Hepatocyte (in vitro differentiated cells): ENCODE results near the gene ARHGAP11A. TPM values are rescaled to one million over a fixed set of nuclear protein-coding genes. Genes with fewer than 3 reads are reported as not detected.

Source experiments
- DNase-seq: peaks from one replicate; pipeline ENCODE4 v3.0.0-alpha.2; 2016; ENCODE audit warnings: low spot score
- H2AFZ ChIP-seq: fragments of 200-600 bp; sonication (generic); 2 replicates; pipeline ENCODE4 v1.6.0; 2016; ENCODE audit warnings: antibody characterized with exemption, mild to moderate bottlenecking
- H3K27ac ChIP-seq: fragments of 200-600 bp; sonication (generic); 2 replicates; pipeline ENCODE4 v1.5.1; 2016; ENCODE audit warnings: mild to moderate bottlenecking
- H3K27me3 ChIP-seq: fragments of 200-600 bp; sonication (generic); 2 replicates; pipeline ENCODE4 v1.6.1; 2016
- H3K36me3 ChIP-seq: fragments of 200-600 bp; sonication (generic); replicated peaks from 2 replicates; pipeline ENCODE4 v1.5.1; 2016; ENCODE audit warnings: low read depth; ENCODE audit not compliant: insufficient read depth
- H3K4me1 ChIP-seq: fragments of 200-600 bp; sonication (generic); 2 replicates; pipeline ENCODE4 v1.5.1; 2016; ENCODE audit warnings: mild to moderate bottlenecking, moderate library complexity; ENCODE audit not compliant: insufficient read depth
- H3K4me2 ChIP-seq: fragments of 200-600 bp; sonication (generic); 2 replicates; pipeline ENCODE4 v1.6.0; 2016
- H3K4me3 ChIP-seq: fragments of 200-600 bp; sonication (generic); 2 replicates; pipeline ENCODE4 v1.5.1; 2016; ENCODE audit warnings: mild to moderate bottlenecking
- H3K79me2 ChIP-seq: fragments of 200-600 bp; sonication (generic); 2 replicates; pipeline ENCODE4 v1.6.0; 2017; ENCODE audit warnings: mild to moderate bottlenecking
- H3K9me2 ChIP-seq: fragments of 200-600 bp; sonication (generic); replicated peaks from 2 replicates; pipeline ENCODE4 v1.6.0; 2017; ENCODE audit warnings: mild to moderate bottlenecking; ENCODE audit not compliant: insufficient read depth
- H3K9me3 ChIP-seq: fragments of 200-600 bp; sonication (generic); 2 replicates; pipeline ENCODE4 v1.5.1; 2016; ENCODE audit warnings: low read depth, mild to moderate bottlenecking
- H4K20me1 ChIP-seq: fragments of 200-600 bp; sonication (generic); 2 replicates; pipeline ENCODE4 v1.6.0; 2016; ENCODE audit warnings: mild to moderate bottlenecking; ENCODE audit not compliant: insufficient read depth, poor library complexity, severe bottlenecking
- EZH2 ChIP-seq: fragments of 200-600 bp; sonication (generic); IDR thresholded peaks from 2 replicates; pipeline ENCODE4 v1.6.1; 2016; ENCODE audit warnings: antibody characterized with exemption, mild to moderate bottlenecking, borderline replicate concordance
- EZH2phosphoT487 ChIP-seq: fragments of 200-600 bp; sonication (generic); IDR thresholded peaks from one replicate; pipeline ENCODE4 v1.6.1; 2018; ENCODE audit warnings: antibody characterized with exemption, mild to moderate bottlenecking, low read depth, moderate library complexity; ENCODE audit not compliant: unreplicated experiment, severe bottlenecking
- WGBS: methylation state at CpG from one replicate; pipeline ENCODE4 v1.1.6; 2016; ENCODE audit warnings: low lambda C conversion rate; ENCODE audit errors: missing lambda C conversion rate; 5-methylcytosine and 5-hydroxymethylcytosine counted together
- polyA plus RNA-seq: library from polyadenylated mRNA; unstranded; fragments of >200 nt; fragmentation: Nextera tagmentation; extraction: Ambion mirVana; gene quantifications from 2 replicates; pipeline ENCODE4 v1.2.1, GENCODE V29; 2016
- total RNA-seq: library from RNA; depleted of rRNA; stranded (reverse); fragments of >200 nt; gene quantifications from 2 replicates; pipeline ENCODE4 v1.2.3, GENCODE V29; 2014
- TF ChIP-seq, protein P1 (sequence below): fragments of 200-600 bp; sonication (generic); IDR thresholded peaks from 2 replicates; pipeline ENCODE4 v1.5.1; 2016; ENCODE audit warnings: antibody characterized with exemption, mild to moderate bottlenecking; ENCODE audit not compliant: poor library complexity

ARHGAP11A gene
- total and polyA plus RNA-seq, 2 experiments from 2014 or later = 3.4 to 4.9 TPM

DNA sequence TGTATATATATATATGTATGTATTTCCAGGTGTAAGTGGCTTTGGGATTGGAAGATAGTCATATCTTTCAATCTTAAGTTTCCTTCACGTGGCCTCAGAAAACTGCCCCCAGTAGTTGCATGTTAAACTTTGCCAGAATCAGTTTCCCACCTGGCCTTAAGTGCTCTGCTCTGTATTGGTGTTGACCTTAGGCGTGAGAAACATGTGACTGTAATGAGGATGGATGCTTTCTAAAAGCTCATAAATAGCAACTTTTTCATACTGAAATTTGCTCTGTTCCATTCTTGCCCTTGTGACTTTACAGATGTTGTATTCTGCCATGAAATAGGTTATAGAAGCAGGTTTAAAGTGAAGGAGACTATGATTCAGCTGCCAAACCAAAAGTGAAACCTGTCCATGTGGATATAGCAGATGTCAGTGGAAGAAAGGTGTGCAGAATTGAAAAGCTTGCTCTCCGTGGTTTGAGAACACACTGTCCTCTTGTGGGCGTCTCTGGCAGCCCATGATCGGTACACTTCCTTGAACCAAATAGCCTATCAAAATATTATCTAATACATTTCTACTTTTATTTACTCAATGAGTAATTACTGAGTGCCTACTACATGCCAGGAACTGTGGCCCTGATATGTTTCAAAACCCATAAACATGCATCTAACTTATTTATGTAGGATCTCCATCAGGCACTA lies 42.0 kb downstream of the ARHGAP11A start:
- Histone ChIP-seq H3K4me1 (no peaks in the 10 kb centered on the region), H3K9me2 (no peaks in the 10 kb centered on the region), H2AFZ (no peak overlapping the region), H3K36me3 (no peaks in the 10 kb centered on the region), H4K20me1 (no peaks in the 10 kb centered on the region), H3K9me3 (no peaks in the 10 kb centered on the region), H3K27ac (no peak overlapping the region), H3K4me3 (no peak overlapping the region), H3K4me2 (no peak overlapping the region), H3K27me3 (no peaks in the 10 kb centered on the region), H3K79me2 (no peaks in the 10 kb centered on the region)
- DNase-seq = no peak
- TF ChIP-seq EZH2phosphoT487 = no peak
- no peak for TF ChIP-seq EZH2
- TF ChIP-seq, protein P1, sequence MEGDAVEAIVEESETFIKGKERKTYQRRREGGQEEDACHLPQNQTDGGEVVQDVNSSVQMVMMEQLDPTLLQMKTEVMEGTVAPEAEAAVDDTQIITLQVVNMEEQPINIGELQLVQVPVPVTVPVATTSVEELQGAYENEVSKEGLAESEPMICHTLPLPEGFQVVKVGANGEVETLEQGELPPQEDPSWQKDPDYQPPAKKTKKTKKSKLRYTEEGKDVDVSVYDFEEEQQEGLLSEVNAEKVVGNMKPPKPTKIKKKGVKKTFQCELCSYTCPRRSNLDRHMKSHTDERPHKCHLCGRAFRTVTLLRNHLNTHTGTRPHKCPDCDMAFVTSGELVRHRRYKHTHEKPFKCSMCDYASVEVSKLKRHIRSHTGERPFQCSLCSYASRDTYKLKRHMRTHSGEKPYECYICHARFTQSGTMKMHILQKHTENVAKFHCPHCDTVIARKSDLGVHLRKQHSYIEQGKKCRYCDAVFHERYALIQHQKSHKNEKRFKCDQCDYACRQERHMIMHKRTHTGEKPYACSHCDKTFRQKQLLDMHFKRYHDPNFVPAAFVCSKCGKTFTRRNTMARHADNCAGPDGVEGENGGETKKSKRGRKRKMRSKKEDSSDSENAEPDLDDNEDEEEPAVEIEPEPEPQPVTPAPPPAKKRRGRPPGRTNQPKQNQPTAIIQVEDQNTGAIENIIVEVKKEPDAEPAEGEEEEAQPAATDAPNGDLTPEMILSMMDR = peak; percentile 14
- 75% methylated on average over 5 of the region's 5 CpGs for WGBS

DNA sequence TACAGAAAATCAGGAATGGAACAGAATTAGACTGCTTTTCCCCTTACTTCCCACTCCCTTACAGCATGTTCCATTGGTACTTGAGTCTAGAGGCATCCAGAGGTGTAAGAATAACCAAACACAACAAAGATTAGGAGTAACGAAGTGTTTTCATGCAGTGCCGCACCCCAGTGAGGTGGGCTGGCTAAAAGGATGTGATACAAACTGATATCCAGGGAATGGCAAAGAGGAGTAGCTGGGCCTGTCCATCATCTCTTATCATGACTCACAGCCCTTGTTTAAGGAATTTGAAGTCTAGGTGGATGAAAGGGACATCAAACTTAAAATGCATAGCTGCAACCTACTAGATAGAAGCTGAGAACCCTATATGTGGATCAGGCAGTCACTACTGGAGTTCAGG lies 42.6 kb downstream of the ARHGAP11A start:
- H3K9me2 ChIP-seq = no peaks in the 10 kb centered on the region
- no peaks in the 10 kb centered on the region for H3K9me3 ChIP-seq
- DNase-seq = no peak
- 88% methylated on average over 2 of the region's 2 CpGs for WGBS
- H3K27ac ChIP-seq = no peak overlapping the region
- no peaks in the 10 kb centered on the region for H3K36me3 ChIP-seq
- no peak overlapping the region for H3K4me3 ChIP-seq
- no peak overlapping the region for H2AFZ ChIP-seq
- no peaks in the 10 kb centered on the region for H3K4me1 ChIP-seq
- H3K4me2 ChIP-seq = no peak overlapping the region
- TF ChIP-seq, protein P1 = no peak
- TF ChIP-seq EZH2 = no peak
- no peak for TF ChIP-seq EZH2phosphoT487
- H3K27me3 ChIP-seq = no peaks in the 10 kb centered on the region
- H3K79me2 ChIP-seq = no peaks in the 10 kb centered on the region
- no peaks in the 10 kb centered on the region for H4K20me1 ChIP-seq

DNA sequence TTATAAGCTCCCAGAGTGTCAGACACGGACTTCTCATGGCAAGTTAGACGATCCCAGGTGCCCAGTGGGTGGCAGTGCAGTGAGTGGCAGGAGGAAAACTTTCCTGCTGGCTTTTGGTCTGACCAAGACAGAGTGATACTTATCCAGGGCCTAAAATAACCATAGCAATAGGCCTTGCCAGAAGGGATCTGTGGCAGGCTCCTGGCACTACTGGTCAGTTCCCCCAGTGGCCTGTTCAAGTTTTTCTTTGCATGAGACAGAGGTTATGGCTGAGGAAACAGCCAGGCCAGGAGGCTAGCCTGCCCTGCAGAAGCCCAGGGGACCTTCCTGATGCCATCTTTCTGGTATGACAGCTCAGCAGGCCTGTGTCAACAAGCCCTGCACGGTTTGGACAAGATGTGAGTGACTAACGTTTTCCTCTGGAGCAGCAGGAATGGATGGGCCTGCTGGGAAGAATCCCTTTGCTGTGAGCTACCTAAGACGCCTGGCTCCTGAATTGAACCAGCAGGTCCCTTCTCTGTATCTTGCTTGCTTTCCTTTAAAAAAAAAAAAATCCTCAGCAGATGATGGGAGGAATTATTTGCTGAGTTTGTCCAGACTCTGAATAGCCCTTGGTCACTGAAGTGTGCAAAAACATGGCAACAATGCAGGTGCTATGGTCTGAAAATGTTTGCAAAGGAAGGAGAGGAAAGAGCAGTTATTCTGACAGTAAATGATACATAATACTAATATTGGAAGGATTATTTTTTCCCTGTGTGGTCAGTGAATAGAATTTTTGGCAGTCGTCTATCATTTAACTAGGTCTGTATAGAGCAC lies 44.2 kb downstream of the ARHGAP11A start:
- Histone ChIP-seq H3K4me3 (no peak overlapping the region), H3K27ac (no peak overlapping the region), H3K9me3 (no peaks in the 10 kb centered on the region), H2AFZ (no peak overlapping the region), H4K20me1 (no peaks in the 10 kb centered on the region), H3K36me3 (no peaks in the 10 kb centered on the region), H3K27me3 (no peaks in the 10 kb centered on the region), H3K79me2 (no peaks in the 10 kb centered on the region), H3K4me1 (no peaks in the 10 kb centered on the region), H3K4me2 (no peak overlapping the region), H3K9me2 (no peaks in the 10 kb centered on the region)
- WGBS = 63% methylated on average over 6 of the region's 6 CpGs
- no peak for DNase-seq
- TF ChIP-seq EZH2 (no peak), EZH2phosphoT487 (no peak)
- TF ChIP-seq, protein P1 = no peak
